Neural cell (in vitro differentiated cells): Measurements from ENCODE around the gene CDH4. TPM values are rescaled to one million over a fixed set of nuclear protein-coding genes. Genes with fewer than 3 reads are reported as not detected.

Source experiments
- H2AFZ ChIP-seq: fragments of 200-600, 300-800 bp; sonication (generic), shearing (Covaris generic); 2 replicates; pipeline ENCODE4 v1.6.0; 2014; ENCODE audit warnings: low read depth, mild to moderate bottlenecking, antibody characterized with exemption, low read length, moderate library complexity
- H3F3A ChIP-seq: fragments of 200-600 bp; shearing (Covaris generic); 2 replicates; pipeline ENCODE4 v1.6.1; 2016; ENCODE audit warnings: mild to moderate bottlenecking, moderate library complexity, mixed read lengths, antibody characterized with exemption, low read length; ENCODE audit not compliant: insufficient read depth, poor library complexity, severe bottlenecking
- H3K27ac ChIP-seq: fragments of 200-600, 300-800 bp; sonication (generic), shearing (Covaris generic); 2 replicates; pipeline ENCODE4 v1.5.1; 2014; ENCODE audit warnings: mild to moderate bottlenecking, low read length, moderate library complexity
- H3K27me3 ChIP-seq: fragments of 300-800, 200-600 bp; sonication (generic), shearing (Covaris generic); 2 replicates; pipeline ENCODE4 v1.6.0; 2014; ENCODE audit warnings: mild to moderate bottlenecking, low read depth, low read length, moderate library complexity; ENCODE audit not compliant: insufficient read depth
- H3K36me3 ChIP-seq: fragments of 300-800, 200-600 bp; sonication (generic), shearing (Covaris generic); 2 replicates; pipeline ENCODE4 v1.5.1; 2014; ENCODE audit warnings: mild to moderate bottlenecking, antibody characterized with exemption, low read length, moderate library complexity; ENCODE audit not compliant: insufficient read depth
- H3K4me2 ChIP-seq: fragments of 300-800, 200-600 bp; sonication (generic), shearing (Covaris generic); 2 replicates; pipeline ENCODE4 v1.6.0; 2014; ENCODE audit warnings: mild to moderate bottlenecking, low read length
- H3K4me3 ChIP-seq: fragments of 300-800, 200-600 bp; sonication (generic), shearing (Covaris generic); 2 replicates; pipeline ENCODE4 v1.5.1; 2014; ENCODE audit warnings: mild to moderate bottlenecking, low read length, moderate library complexity
- H3K79me2 ChIP-seq: fragments of 200-600 bp; shearing (Covaris generic); replicated peaks from 2 replicates; pipeline ENCODE4 v1.6.0; 2014; ENCODE audit warnings: mild to moderate bottlenecking, low read length, moderate library complexity; ENCODE audit not compliant: insufficient read depth
- H3K9ac ChIP-seq: fragments of 300-800, 200-600 bp; sonication (generic), shearing (Covaris generic); 2 replicates; pipeline ENCODE4 v1.6.1; 2016; ENCODE audit warnings: mild to moderate bottlenecking, low read length, mixed read lengths
- H3K9me2 ChIP-seq: fragments of 200-600 bp; shearing (Covaris generic); 2 replicates; pipeline ENCODE4 v1.6.1; 2016; ENCODE audit warnings: mild to moderate bottlenecking, low read length, mixed read lengths; ENCODE audit not compliant: insufficient read depth
- H3K9me3 ChIP-seq: fragments of 200-600, 300-800 bp; sonication (generic), shearing (Covaris generic); 2 replicates; pipeline ENCODE4 v1.6.1; 2016; ENCODE audit warnings: mild to moderate bottlenecking, mixed run types, low read length, moderate library complexity, mixed read lengths
- H4K20me1 ChIP-seq: fragments of 200-600 bp; shearing (Covaris generic); 2 replicates; pipeline ENCODE4 v1.6.1; 2016; ENCODE audit warnings: mild to moderate bottlenecking, mixed run types; ENCODE audit not compliant: insufficient read depth
- EP300 ChIP-seq: fragments of 450-650 bp; conservative IDR thresholded peaks from 2 replicates; pipeline ENCODE4 v1.6.1; 2014; ENCODE audit warnings: antibody characterized with exemption, mild to moderate bottlenecking, moderate library complexity; ENCODE audit not compliant: poor library complexity, severe bottlenecking
- EZH2 ChIP-seq: fragments of 200-600, 300-800 bp; shearing (Covaris generic), sonication (generic); IDR thresholded peaks from 2 replicates; pipeline ENCODE4 v1.6.1; 2014; ENCODE audit warnings: antibody characterized with exemption, low read length, borderline replicate concordance, mild to moderate bottlenecking; ENCODE audit not compliant: insufficient read depth, poor library complexity, severe bottlenecking
- MXI1 ChIP-seq: fragments of 450-650 bp; conservative IDR thresholded peaks from 2 replicates; pipeline ENCODE4 v1.6.1; 2014; ENCODE audit warnings: antibody characterized with exemption, mild to moderate bottlenecking; ENCODE audit not compliant: poor library complexity, severe bottlenecking
- POLR2AphosphoS5 ChIP-seq: IDR thresholded peaks from 2 replicates; pipeline ENCODE4 v1.6.1; 2012
- RAD21 ChIP-seq: fragments of 450-650 bp; conservative IDR thresholded peaks from 2 replicates; pipeline ENCODE4 v1.6.1; 2014; ENCODE audit warnings: antibody characterized with exemption, mild to moderate bottlenecking, moderate library complexity
- REST ChIP-seq: IDR thresholded peaks from 2 replicates; pipeline ENCODE4 v1.6.1; 2012; ENCODE audit warnings: borderline replicate concordance
- SMC3 ChIP-seq: fragments of 450-650 bp; conservative IDR thresholded peaks from 2 replicates; pipeline ENCODE4 v1.6.1; 2014; ENCODE audit warnings: antibody characterized with exemption, mild to moderate bottlenecking, moderate library complexity; ENCODE audit not compliant: poor library complexity
- TAF1 ChIP-seq: IDR thresholded peaks from 2 replicates; pipeline ENCODE4 v1.6.1; 2012; ENCODE audit warnings: low read depth
- polyA plus RNA-seq: library from polyadenylated mRNA; depleted of rRNA; stranded (reverse); fragments of >200 nt; gene quantifications from 2 replicates; pipeline ENCODE4 v1.2.3, GENCODE V29; 2014
- TF ChIP-seq, protein P1 (sequence below): fragments of 450-650 bp; IDR thresholded peaks from 2 replicates; pipeline ENCODE4 v1.5.1; 2014; ENCODE audit warnings: antibody characterized with exemption, mild to moderate bottlenecking, moderate library complexity; ENCODE audit not compliant: poor library complexity, severe bottlenecking

CDH4 gene
- polyA plus RNA-seq, 1 donor from 2014 or later: 24.6 TPM

DNA sequence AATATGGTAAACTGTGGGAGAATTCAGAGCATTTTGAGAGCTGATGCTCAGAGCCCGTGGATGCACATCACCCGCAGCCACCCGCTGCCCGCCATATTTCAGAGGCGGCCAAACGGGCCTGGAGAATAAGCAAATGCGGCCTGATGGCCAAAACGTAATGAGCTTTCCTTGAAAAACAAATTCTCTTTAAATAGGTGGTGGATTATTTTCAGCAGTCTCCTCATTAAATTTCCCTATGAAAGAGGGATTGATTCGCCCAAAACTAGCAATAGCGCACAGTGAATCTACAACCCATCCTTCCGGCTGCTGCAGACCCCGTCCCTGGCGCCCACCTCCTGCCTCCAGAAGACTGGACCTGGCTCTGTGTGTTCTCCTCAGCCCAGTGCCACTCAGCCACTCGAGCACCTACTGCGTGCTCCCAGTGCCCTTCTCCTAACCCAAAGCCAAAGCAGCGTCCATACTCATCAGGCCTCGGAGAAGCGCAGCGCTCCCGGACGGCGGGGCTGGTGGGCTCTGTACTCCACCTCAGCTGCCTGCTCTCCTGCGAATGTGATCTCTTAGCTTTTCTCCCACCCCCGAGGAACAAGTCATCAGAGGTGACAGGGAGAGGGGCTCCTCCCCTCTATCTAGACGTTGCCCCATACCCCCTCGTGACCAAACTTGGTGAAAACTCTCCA is 588.9 kb downstream of the CDH4 start:
- Histone ChIP-seq H3K9ac (no peak overlapping the region), H3K27ac (no peak overlapping the region), H3K27me3 (no peaks in the 10 kb centered on the region), H4K20me1 (no peaks in the 10 kb centered on the region), H3F3A (no peaks in the 10 kb centered on the region), H2AFZ (no peak overlapping the region), H3K79me2 (no peaks in the 10 kb centered on the region), H3K9me3 (no peaks in the 10 kb centered on the region), H3K4me3 (no peak overlapping the region), H3K36me3 (no peaks in the 10 kb centered on the region), H3K4me2 (no peak overlapping the region), H3K9me2 (no peaks in the 10 kb centered on the region)
- no peak for TF ChIP-seq RAD21
- TF ChIP-seq, protein P1, sequence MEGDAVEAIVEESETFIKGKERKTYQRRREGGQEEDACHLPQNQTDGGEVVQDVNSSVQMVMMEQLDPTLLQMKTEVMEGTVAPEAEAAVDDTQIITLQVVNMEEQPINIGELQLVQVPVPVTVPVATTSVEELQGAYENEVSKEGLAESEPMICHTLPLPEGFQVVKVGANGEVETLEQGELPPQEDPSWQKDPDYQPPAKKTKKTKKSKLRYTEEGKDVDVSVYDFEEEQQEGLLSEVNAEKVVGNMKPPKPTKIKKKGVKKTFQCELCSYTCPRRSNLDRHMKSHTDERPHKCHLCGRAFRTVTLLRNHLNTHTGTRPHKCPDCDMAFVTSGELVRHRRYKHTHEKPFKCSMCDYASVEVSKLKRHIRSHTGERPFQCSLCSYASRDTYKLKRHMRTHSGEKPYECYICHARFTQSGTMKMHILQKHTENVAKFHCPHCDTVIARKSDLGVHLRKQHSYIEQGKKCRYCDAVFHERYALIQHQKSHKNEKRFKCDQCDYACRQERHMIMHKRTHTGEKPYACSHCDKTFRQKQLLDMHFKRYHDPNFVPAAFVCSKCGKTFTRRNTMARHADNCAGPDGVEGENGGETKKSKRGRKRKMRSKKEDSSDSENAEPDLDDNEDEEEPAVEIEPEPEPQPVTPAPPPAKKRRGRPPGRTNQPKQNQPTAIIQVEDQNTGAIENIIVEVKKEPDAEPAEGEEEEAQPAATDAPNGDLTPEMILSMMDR: no peak
- no peak for TF ChIP-seq TAF1
- no peak for TF ChIP-seq REST
- TF ChIP-seq MXI1: no peak
- TF ChIP-seq EZH2: no peak
- TF ChIP-seq EP300: no peak
- TF ChIP-seq POLR2AphosphoS5: no peak
- TF ChIP-seq SMC3: no peak

GRCh38 chr20:61841551-61841950 is 589.5 kb downstream of the CDH4 start:
- H3K27ac ChIP-seq: no peak overlapping the region
- no peak overlapping the region for H2AFZ ChIP-seq
- H4K20me1 ChIP-seq: no peaks in the 10 kb centered on the region
- H3K27me3 ChIP-seq: no peaks in the 10 kb centered on the region
- no peaks in the 10 kb centered on the region for H3K79me2 ChIP-seq
- H3K9ac ChIP-seq: no peak overlapping the region
- no peaks in the 10 kb centered on the region for H3K36me3 ChIP-seq
- H3K9me3 ChIP-seq: no peaks in the 10 kb centered on the region
- H3F3A ChIP-seq: no peaks in the 10 kb centered on the region
- no peak for TF ChIP-seq RAD21
- no peak for TF ChIP-seq REST
- no peak for TF ChIP-seq MXI1
- no peak for TF ChIP-seq EP300
- no peak for TF ChIP-seq TAF1
- TF ChIP-seq SMC3: no peak
- no peak for TF ChIP-seq POLR2AphosphoS5
- no peak for TF ChIP-seq EZH2
- H3K4me3 ChIP-seq: no peak overlapping the region
- no peak overlapping the region for H3K4me2 ChIP-seq
- H3K9me2 ChIP-seq: no peaks in the 10 kb centered on the region
